Stimulated activated CD8-positive, alpha-beta memory T cell treated with anti-CD3 and anti-CD28 coated beads, Interleukin-4, amount 100 ng/mL, for 1 hour (primary cell): ENCODE measurements around the gene CDKN3.
"Not testable (repeated sequence)": the region's sequence is repeated elsewhere in the genome, so short reads cannot be mapped to it uniquely, and the experiment has no call there.

Experiments
- DNase-seq, 2 donors: peaks; one replicate each; pipeline ENCODE4 v3.0.0-alpha.2; 2020; ENCODE audit warnings: low read depth in 2 of 2, low spot score in 1 of 2

Gene CDKN3

DNA sequence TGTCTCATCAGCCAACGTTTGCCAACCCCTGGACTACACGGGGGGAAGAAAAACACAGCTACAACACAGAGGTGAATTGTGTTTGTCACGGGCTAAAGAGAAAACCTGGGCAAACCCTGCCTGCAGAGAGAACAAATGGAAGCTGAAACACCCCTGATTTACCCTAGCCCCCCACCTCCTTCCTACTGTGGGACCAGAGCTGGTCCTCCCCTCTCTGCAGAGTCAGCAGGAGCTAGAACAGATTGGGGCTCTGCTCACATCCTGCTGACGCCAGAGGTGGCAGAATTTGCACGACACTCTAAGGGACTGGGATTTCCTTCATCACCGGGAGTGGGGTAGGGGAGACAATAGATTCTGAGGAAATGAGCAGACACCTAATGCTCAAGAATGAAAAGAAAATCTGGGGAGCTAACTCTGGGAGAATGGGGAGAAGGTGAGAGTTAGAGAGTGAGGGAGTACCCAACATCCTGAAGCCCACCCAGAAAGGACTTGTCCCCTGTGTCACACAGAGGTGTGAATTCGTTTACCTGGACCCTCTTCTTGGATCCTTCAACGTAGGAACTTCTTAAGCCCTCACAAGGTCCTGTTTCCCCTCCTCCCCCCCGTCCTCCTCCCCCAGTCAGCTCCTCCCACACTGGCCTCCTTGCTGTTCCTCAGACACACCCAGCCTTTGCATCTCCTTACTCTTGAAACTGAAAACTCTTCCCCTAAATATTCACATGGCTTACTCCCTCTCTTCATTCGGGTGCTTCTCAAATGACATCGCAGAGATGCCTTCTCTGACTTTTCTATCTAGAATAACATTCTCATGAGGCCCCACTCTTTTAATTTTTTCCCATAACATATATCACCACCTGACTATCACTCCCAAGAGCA, 26.2 kb upstream of the CDKN3 start:
- DNase-seq, result no peak

- DNase-seq, result no peak
These were observed 22.5 kb upstream of the CDKN3 start for GRCh38 chr14:54374117-54374884.

- DNase-seq, result no peak
These were observed 19.3 kb upstream of the CDKN3 start for GRCh38 chr14:54377501-54377900.

- DNase-seq, result not testable (repeated sequence)
These were observed 17.9 kb upstream of the CDKN3 start for GRCh38 chr14:54378893-54379292.

GRCh38 chr14:54380558-54380957, 16.2 kb upstream of the CDKN3 start:
- not testable (repeated sequence) for DNase-seq

- DNase-seq, result no peak
These were observed 15.0 kb upstream of the CDKN3 start for GRCh38 chr14:54381821-54382220.

DNA sequence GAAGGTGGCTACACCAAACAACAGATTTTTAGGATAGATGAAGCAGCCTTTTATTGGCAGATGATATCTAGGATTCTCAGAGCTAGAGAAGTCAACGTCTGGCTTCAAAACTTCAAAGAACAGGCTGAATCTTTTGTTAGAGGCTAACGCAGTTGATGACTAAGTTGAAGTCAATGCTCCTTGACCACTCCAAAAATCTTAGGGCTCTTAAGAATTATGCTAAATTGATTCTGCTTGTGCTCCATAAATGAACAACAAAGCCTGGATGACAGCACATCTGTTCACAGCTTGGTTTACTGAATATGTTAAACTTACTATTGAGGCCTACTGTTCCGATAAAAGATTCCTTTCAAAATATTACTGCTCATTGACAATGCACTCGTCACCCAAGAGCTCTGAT, 13.0 kb upstream of the CDKN3 start:
- no peak for DNase-seq

DNA sequence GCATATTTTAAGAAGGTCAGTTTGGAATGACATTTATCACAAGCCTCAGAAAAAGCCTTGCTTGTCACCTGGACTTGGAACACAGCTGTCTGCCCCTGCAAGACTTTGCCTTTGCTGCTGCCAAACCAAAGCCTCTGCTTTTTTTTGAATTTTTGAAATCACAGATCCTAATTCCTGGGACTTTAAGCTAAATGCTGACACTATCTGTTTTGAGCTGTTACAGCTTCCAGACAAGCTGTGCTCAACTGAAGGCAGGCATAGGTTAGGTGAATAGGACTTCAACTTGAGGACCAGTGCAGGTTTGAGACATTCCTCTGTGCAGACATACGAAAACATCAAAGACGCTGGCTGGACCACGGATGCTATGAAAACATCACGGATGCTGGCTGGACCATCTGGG, 11.3 kb upstream of the CDKN3 start:
- DNase-seq, result no peak

- no peak for DNase-seq
These were observed 9.5 kb upstream of the CDKN3 start for GRCh38 chr14:54387328-54387727.

GRCh38 chr14:54392131-54392859, 4.5 kb upstream of the CDKN3 start:
- no peak for DNase-seq

DNA sequence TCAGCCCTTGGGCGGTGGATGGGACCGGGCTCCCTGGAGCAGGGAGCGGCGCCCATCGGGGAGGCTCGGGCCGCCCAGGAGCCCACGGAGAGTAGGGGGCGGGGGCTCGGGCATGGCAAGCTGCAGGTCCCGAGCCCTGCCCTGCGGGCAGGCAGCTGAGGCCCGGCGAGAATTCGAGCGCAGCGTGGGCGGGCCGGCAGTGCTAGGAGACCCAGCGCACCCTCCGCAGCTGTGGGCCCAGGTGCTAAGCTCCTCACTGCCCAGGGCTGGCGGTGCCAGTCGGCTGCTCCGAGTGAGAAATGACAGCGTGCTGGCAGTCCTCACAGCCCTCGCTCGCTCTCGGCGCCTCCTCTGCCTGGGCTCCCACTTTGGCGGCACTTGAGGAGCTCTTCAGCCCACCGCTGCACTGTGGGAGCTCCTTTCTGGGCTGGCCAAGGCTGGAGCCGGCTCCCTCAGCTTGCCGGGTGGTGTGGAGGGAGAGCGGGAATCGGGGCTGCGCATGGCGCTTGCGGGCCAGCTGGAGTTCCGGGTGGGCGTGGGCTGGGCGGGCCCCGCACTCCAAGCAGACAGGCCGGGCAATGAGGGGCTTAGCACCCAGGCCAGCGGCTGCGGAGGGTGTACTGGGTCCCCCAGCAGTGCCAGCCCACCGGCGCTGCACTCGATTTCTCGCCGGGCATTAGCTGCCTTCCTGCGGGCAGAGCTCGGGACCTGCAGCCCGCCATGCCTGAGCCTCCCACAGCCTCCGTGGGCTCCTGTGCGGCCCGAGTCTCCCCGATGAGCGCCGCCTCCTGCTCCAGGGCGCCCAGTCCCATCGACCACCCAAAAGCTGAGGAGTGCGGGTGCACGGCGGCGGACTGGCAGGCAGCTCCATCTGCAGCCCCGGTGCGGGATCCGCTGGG, 3.6 kb upstream of the CDKN3 start:
- DNase-seq, result not testable (repeated sequence)

DNA sequence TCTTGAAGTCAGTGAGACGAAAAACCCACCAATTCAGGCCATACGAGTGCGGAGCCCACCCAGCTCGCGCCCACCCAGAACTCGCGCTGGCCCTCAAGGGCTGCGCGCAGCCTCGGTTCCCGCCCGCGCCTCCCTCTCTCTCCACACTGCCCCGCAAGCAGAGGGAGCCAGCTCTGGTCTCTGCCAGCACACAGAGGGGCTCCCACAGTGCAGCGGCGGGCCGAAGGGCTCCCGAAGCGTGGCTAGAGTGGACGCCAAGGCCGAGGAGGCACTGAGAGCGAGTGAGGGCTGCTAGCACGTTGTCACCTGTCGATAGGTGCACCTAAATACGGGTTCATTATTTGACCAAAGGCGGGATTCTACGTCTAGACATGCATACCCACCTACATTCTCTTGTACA, 2.2 kb upstream of the CDKN3 start:
- DNase-seq, result no peak

GRCh38 chr14:54395284-54395683, 1.5 kb upstream of the CDKN3 start:
- DNase-seq, result no peak

DNA sequence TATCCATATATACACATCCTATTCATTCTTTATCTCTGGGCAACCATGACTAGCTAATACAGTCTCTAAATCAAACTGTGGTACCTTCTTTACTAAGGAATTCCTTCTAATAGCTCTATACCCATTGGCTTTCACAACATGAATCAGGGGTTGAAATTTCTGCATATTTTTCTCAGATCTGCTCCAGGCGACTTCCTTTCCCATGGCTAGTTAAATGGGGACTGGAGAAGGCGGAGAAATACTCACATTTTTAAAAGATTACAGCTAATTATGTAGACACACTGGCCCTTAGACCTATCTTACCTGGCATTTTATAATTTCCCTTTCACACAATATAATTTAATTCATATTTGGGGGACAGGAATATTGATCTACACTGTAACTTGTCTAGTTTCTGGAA, 1.1 kb upstream of the CDKN3 start:
- no peak for DNase-seq

DNA sequence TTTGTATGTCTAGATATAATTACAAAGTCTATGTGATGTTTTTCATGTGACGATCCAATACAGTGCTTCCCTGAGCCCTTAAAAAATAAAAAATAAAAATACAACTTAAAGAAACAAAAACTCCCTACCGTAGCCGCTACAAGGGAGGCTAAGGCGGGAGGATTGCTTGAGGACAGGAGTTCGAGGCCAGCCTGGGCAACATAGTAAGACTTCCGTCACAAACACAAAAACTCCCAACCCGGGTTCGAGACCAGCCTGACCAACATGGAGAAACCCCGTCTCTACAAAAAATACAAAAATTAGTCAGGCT, 669 bp upstream of the CDKN3 start:
- no peak for DNase-seq

DNA sequence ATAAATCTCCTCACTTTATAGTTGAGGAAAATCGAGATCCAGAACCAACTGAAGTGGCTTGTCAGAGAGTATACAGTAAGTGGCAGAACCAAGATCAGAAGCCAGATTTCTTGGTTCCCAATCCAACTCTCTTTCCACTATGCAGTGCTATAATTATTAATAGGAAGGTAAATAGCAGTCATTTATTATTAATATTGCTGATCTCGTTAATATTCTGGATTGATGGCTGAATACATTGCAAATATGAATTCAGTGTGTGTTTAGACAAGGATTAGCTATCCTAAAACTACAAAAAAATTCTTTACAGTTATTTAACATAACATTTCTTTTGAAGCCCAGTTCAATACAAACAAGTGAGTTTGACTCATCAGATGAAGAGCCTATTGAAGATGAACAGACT, 2.8 kb downstream of the CDKN3 start:
- no peak for DNase-seq

DNA sequence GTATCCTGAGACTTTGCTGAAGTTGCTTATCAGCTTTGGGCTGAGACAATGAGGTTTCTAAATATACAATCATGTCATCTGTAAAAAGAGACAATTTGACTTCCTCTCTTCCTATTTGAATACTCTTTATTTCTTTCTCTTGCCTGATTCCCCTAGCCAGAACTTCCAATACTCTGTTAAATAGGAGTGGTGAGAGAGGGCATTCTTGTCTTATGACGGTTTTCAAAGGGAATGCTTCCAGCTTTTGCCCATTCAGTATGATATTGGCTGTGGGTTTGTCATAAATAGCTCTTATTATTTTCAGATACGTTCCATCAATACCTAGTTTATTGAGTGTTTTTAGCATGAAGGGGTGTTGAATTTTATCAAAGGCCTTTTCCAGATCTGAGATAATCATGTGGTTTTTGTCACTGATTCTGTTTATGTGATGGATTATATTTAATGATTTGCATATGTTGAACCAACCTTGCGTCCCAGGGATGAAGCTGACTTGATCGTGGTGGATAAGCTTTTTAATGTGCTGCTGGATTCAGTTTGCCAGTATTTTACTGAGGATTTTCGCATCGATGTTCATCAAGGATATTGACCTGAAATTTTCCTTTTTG, 6.7 kb downstream of the CDKN3 start:
- not testable (repeated sequence) for DNase-seq

DNA sequence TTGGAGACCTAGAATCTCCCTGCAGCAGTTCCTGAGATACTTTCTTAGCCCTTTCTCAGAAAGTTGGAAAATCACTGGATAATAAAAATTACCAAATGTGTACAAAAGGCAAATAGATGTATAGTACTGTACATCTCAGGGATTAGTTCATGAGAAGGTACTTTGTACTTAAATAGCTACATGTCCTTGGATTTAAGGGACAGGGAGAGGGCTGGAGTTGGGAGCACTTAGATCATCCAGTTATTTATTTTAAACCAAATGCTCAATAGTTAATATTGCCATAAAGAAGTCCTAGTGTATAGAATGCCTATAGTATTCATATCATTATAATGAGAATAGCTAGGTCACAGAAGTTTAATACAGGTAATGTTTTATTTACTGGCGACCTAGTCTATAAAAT, 13.4 kb downstream of the CDKN3 start:
- DNase-seq, result no peak

DNA sequence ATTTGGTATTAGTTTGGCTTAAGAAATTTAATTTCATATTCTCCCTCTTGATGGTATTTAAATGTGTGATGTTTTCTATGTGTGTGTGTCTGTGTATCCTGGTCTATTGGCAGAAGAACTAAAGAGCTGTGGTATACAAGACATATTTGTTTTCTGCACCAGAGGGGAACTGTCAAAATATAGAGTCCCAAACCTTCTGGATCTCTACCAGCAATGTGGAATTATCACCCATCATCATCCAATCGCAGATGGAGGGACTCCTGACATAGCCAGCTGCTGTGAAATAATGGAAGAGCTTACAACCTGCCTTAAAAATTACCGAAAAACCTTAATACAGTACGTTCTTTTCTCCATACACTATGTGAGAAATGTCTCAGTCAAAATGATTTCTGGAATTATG, 14.6 kb downstream of the CDKN3 start:
- no peak for DNase-seq

- no peak for DNase-seq
These were observed 23.8 kb downstream of the CDKN3 start for GRCh38 chr14:54420478-54421142.
